Measurements from ENCODE around the gene CRHR2.

Gene CRHR2

GRCh38 chr7:30654296-30655090 lies 27.8 kb downstream of the CRHR2 start:
- H3K4me1 ChIP-seq (ENCODE audit: control insufficient read depth, insufficient read depth, low read length): no peaks in the 10 kb centered on the region
- H3K9me3 ChIP-seq (ENCODE audit: control insufficient read depth, insufficient read depth, low read length): no peaks in the 10 kb centered on the region
- no peaks in the 10 kb centered on the region for H3K27me3 ChIP-seq (ENCODE audit: control insufficient read depth, insufficient read depth, low read length)
- H3K4me3 ChIP-seq (ENCODE audit: low read depth, low read length): no peak overlapping the region
- H3K36me3 ChIP-seq (ENCODE audit: control insufficient read depth, insufficient read depth, low read length): no peaks in the 10 kb centered on the region
- no peak overlapping the region for H3K27ac ChIP-seq (ENCODE audit: low read depth, low read length)
- H3K9ac ChIP-seq (ENCODE audit: low read depth, low read length): no peak overlapping the region

- Histone ChIP-seq H3K27ac (ENCODE audit: low read depth, low read length) (no peak overlapping the region), H3K27me3 (ENCODE audit: control insufficient read depth, insufficient read depth, low read length) (no peaks in the 10 kb centered on the region), H3K4me3 (ENCODE audit: low read depth, low read length) (no peak overlapping the region), H3K9me3 (ENCODE audit: control insufficient read depth, insufficient read depth, low read length) (no peaks in the 10 kb centered on the region), H3K9ac (ENCODE audit: low read depth, low read length) (no peak overlapping the region), H3K4me1 (ENCODE audit: control insufficient read depth, insufficient read depth, low read length) (no peaks in the 10 kb centered on the region), H3K36me3 (ENCODE audit: control insufficient read depth, insufficient read depth, low read length) (no peaks in the 10 kb centered on the region)
These were observed 29.3 kb downstream of the CRHR2 start for GRCh38 chr7:30652698-30653641.

GRCh38 chr7:30652132-30652531 lies 30.1 kb downstream of the CRHR2 start:
- H3K36me3 ChIP-seq (ENCODE audit: control insufficient read depth, insufficient read depth, low read length): no peaks in the 10 kb centered on the region
- H3K27ac ChIP-seq (ENCODE audit: low read depth, low read length): no peak overlapping the region
- no peak overlapping the region for H3K9ac ChIP-seq (ENCODE audit: low read depth, low read length)
- H3K9me3 ChIP-seq (ENCODE audit: control insufficient read depth, insufficient read depth, low read length): no peaks in the 10 kb centered on the region
- H3K4me3 ChIP-seq (ENCODE audit: low read depth, low read length): no peak overlapping the region
- H3K4me1 ChIP-seq (ENCODE audit: control insufficient read depth, insufficient read depth, low read length): no peaks in the 10 kb centered on the region
- no peaks in the 10 kb centered on the region for H3K27me3 ChIP-seq (ENCODE audit: control insufficient read depth, insufficient read depth, low read length)

GRCh38 chr7:30650421-30650808 lies 31.8 kb downstream of the CRHR2 start:
- no peaks in the 10 kb centered on the region for H3K27me3 ChIP-seq (ENCODE audit: control insufficient read depth, insufficient read depth, low read length)

GRCh38 chr7:30649717-30650420 lies 32.4 kb downstream of the CRHR2 start:
- peaks cover 8% of the 10 kb centered on the region; the same call in 1 of the 2 replicates for H3K36me3 ChIP-seq (ENCODE audit: control insufficient read depth, insufficient read depth, low read length)
- no peaks in the 10 kb centered on the region for H3K4me1 ChIP-seq (ENCODE audit: control insufficient read depth, insufficient read depth, low read length)
- H3K27me3 ChIP-seq (ENCODE audit: control insufficient read depth, insufficient read depth, low read length): no peaks in the 10 kb centered on the region
- no peaks in the 10 kb centered on the region for H3K9me3 ChIP-seq (ENCODE audit: control insufficient read depth, insufficient read depth, low read length)
- H3K4me3 ChIP-seq (ENCODE audit: low read depth, low read length): no peak overlapping the region
- H3K9ac ChIP-seq (ENCODE audit: low read depth, low read length): no peak overlapping the region
- no peak overlapping the region for H3K27ac ChIP-seq (ENCODE audit: low read depth, low read length)

More at GRCh38 chr7:30650421-30650808, 31.8 kb downstream of the CRHR2 start:
- no peak overlapping the region for H3K27ac ChIP-seq (ENCODE audit: low read depth, low read length)
- no peak overlapping the region for H3K9ac ChIP-seq (ENCODE audit: low read depth, low read length)
- H3K36me3 ChIP-seq (ENCODE audit: control insufficient read depth, insufficient read depth, low read length): peaks cover 8% of the 10 kb centered on the region; the same call in 1 of the 2 replicates
- H3K4me3 ChIP-seq (ENCODE audit: low read depth, low read length): no peak overlapping the region
- no peaks in the 10 kb centered on the region for H3K4me1 ChIP-seq (ENCODE audit: control insufficient read depth, insufficient read depth, low read length)
- H3K9me3 ChIP-seq (ENCODE audit: control insufficient read depth, insufficient read depth, low read length): no peaks in the 10 kb centered on the region

GRCh38 chr7:30648744-30649540 lies 33.3 kb downstream of the CRHR2 start:
- Histone ChIP-seq H3K36me3 (ENCODE audit: control insufficient read depth, insufficient read depth, low read length) (peaks cover 8% of the 10 kb centered on the region; the same call in 1 of the 2 replicates), H3K27ac (ENCODE audit: low read depth, low read length) (no peak overlapping the region), H3K4me3 (ENCODE audit: low read depth, low read length) (no peak overlapping the region), H3K27me3 (ENCODE audit: control insufficient read depth, insufficient read depth, low read length) (no peaks in the 10 kb centered on the region), H3K9me3 (ENCODE audit: control insufficient read depth, insufficient read depth, low read length) (no peaks in the 10 kb centered on the region), H3K9ac (ENCODE audit: low read depth, low read length) (no peak overlapping the region), H3K4me1 (ENCODE audit: control insufficient read depth, insufficient read depth, low read length) (0 out of 2 replicates have a peak, but pooled peaks cover 3% of the 10 kb centered on the region)

GRCh38 chr7:30647589-30648364 lies 34.5 kb downstream of the CRHR2 start:
- Histone ChIP-seq H3K9ac (ENCODE audit: low read depth, low read length) (no peak overlapping the region), H3K4me3 (ENCODE audit: low read depth, low read length) (no peak overlapping the region), H3K36me3 (ENCODE audit: control insufficient read depth, insufficient read depth, low read length) (peaks cover 11% of the 10 kb centered on the region; the same call in 1 of the 2 replicates), H3K4me1 (ENCODE audit: control insufficient read depth, insufficient read depth, low read length) (peaks cover 12% of the 10 kb centered on the region), H3K27ac (ENCODE audit: low read depth, low read length) (no peak overlapping the region), H3K9me3 (ENCODE audit: control insufficient read depth, insufficient read depth, low read length) (no peaks in the 10 kb centered on the region), H3K27me3 (ENCODE audit: control insufficient read depth, insufficient read depth, low read length) (no peaks in the 10 kb centered on the region)

GRCh38 chr7:30646154-30646553 lies 36.1 kb downstream of the CRHR2 start:
- no peaks in the 10 kb centered on the region for H3K9me3 ChIP-seq (ENCODE audit: control insufficient read depth, insufficient read depth, low read length)
- H3K4me1 ChIP-seq (ENCODE audit: control insufficient read depth, insufficient read depth, low read length): peaks cover 14% of the 10 kb centered on the region
- H3K4me3 ChIP-seq (ENCODE audit: low read depth, low read length): no peak overlapping the region
- H3K9ac ChIP-seq (ENCODE audit: low read depth, low read length): no peak overlapping the region
- H3K36me3 ChIP-seq (ENCODE audit: control insufficient read depth, insufficient read depth, low read length): peaks cover 11% of the 10 kb centered on the region; the same call in 1 of the 2 replicates
- no peaks in the 10 kb centered on the region for H3K27me3 ChIP-seq (ENCODE audit: control insufficient read depth, insufficient read depth, low read length)
- no peak overlapping the region for H3K27ac ChIP-seq (ENCODE audit: low read depth, low read length)

- Histone ChIP-seq H3K27me3 (ENCODE audit: control insufficient read depth, insufficient read depth, low read length) (no peaks in the 10 kb centered on the region), H3K4me3 (ENCODE audit: low read depth, low read length) (no peak overlapping the region), H3K9ac (ENCODE audit: low read depth, low read length) (no peak overlapping the region), H3K36me3 (ENCODE audit: control insufficient read depth, insufficient read depth, low read length) (peaks cover 11% of the 10 kb centered on the region; the same call in 1 of the 2 replicates), H3K27ac (ENCODE audit: low read depth, low read length) (no peak overlapping the region), H3K4me1 (ENCODE audit: control insufficient read depth, insufficient read depth, low read length) (peaks cover 14% of the 10 kb centered on the region), H3K9me3 (ENCODE audit: control insufficient read depth, insufficient read depth, low read length) (no peaks in the 10 kb centered on the region)
These were observed 36.6 kb downstream of the CRHR2 start for GRCh38 chr7:30645661-30646060.

All from HUES48 (cell line).